ENCODE data around the gene FBXL17.

The FBXL17 gene

DNA sequence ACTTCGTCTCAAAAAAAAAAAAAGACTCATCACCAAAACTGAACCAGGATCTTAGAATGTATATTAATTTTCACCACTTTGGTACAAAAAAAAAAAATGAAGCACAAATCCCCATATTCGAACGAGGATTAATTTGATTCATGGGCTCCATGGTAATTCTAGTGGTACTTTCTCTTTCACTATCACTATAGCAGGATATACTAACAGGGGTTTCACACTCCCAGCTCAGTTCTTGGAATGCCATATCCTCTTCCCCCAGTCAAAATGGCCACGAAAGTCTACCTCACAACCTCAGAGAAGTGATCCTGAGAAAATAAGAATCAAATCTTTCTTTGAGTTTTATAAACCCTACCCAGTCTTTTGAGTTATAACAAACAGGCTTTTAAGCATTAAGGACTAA is 235.7 kb downstream of the FBXL17 start (continued):
- TF ChIP-seq, protein P1, sequence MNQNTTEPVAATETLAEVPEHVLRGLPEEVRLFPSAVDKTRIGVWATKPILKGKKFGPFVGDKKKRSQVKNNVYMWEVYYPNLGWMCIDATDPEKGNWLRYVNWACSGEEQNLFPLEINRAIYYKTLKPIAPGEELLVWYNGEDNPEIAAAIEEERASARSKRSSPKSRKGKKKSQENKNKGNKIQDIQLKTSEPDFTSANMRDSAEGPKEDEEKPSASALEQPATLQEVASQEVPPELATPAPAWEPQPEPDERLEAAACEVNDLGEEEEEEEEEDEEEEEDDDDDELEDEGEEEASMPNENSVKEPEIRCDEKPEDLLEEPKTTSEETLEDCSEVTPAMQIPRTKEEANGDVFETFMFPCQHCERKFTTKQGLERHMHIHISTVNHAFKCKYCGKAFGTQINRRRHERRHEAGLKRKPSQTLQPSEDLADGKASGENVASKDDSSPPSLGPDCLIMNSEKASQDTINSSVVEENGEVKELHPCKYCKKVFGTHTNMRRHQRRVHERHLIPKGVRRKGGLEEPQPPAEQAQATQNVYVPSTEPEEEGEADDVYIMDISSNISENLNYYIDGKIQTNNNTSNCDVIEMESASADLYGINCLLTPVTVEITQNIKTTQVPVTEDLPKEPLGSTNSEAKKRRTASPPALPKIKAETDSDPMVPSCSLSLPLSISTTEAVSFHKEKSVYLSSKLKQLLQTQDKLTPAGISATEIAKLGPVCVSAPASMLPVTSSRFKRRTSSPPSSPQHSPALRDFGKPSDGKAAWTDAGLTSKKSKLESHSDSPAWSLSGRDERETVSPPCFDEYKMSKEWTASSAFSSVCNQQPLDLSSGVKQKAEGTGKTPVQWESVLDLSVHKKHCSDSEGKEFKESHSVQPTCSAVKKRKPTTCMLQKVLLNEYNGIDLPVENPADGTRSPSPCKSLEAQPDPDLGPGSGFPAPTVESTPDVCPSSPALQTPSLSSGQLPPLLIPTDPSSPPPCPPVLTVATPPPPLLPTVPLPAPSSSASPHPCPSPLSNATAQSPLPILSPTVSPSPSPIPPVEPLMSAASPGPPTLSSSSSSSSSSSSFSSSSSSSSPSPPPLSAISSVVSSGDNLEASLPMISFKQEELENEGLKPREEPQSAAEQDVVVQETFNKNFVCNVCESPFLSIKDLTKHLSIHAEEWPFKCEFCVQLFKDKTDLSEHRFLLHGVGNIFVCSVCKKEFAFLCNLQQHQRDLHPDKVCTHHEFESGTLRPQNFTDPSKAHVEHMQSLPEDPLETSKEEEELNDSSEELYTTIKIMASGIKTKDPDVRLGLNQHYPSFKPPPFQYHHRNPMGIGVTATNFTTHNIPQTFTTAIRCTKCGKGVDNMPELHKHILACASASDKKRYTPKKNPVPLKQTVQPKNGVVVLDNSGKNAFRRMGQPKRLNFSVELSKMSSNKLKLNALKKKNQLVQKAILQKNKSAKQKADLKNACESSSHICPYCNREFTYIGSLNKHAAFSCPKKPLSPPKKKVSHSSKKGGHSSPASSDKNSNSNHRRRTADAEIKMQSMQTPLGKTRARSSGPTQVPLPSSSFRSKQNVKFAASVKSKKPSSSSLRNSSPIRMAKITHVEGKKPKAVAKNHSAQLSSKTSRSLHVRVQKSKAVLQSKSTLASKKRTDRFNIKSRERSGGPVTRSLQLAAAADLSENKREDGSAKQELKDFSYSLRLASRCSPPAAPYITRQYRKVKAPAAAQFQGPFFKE (tag by site-specific recombination; IDR thresholded peaks at IDR 0.05; ENCODE audit: borderline replicate concordance): no peak
- no peak for TF ChIP-seq GLI4 (tag by site-specific recombination; IDR thresholded peaks at IDR 0.05)

DNA sequence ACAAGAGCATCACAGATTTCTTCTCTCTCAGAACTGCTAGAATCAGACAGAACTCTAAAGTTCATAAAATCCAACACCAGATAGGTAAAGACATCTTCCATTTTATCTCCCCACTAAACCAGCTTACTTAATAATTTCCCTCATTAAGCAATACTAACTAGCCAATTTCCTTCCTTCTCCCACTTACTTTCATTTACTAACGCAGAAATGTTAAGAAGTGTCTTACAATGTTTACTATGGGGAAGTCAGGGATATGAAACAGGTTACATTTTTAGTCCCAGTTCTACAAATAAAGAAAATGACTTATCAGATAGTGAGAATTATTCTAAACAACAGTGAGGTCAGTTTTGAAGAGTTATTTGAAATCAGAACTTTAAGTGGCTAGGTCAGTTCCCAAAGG is 236.5 kb downstream of the FBXL17 start:
- no peaks in the 10 kb centered on the region for H3K36me3 ChIP-seq (ENCODE audit: control insufficient read depth in 2 of 2, insufficient read depth in 1 of 2, low read length in 2 of 2)
- no peaks in the 10 kb centered on the region for H3K9me3 ChIP-seq (ENCODE audit: control insufficient read depth, insufficient read depth, low read depth, low read length)
- ChIA-PET POLR2A (no interaction called here), CTCF (no interaction called here)
- H3K4me1 ChIP-seq (ENCODE audit: control insufficient read depth, insufficient read depth, low read length): no peaks in the 10 kb centered on the region
- no peak overlapping the region for H3K27ac ChIP-seq (ENCODE audit: extremely low read depth, low read depth, low read length)
- H3K4me3 ChIP-seq (ENCODE audit: low read depth, low read length): no peak overlapping the region
- TF ChIP-seq ZNF366 (tag by site-specific recombination; conservative IDR thresholded peaks at IDR 0.05) (no peak), ZNF335 (tag by site-specific recombination; conservative IDR thresholded peaks at IDR 0.05) (no peak), RBAK (tag by site-specific recombination; IDR thresholded peaks at IDR 0.05) (no peak), ZNF169 (tag by site-specific recombination; IDR thresholded peaks at IDR 0.05) (no peak), ZFP41 (tag by site-specific recombination; IDR thresholded peaks at IDR 0.05; ENCODE audit: borderline replicate concordance) (no peak), TRIM28 (IDR thresholded peaks at IDR 0.05; ENCODE audit: borderline replicate concordance, low read length) (no peak), YY1 (tag by site-specific recombination; IDR thresholded peaks at IDR 0.05) (no peak), ZNF426 (tag by site-specific recombination; IDR thresholded peaks at IDR 0.05) (no peak), ZFP69B (tag by site-specific recombination; IDR thresholded peaks at IDR 0.05) (no peak), REPIN1 (tag by site-specific recombination; IDR thresholded peaks at IDR 0.05; ENCODE audit: low read depth) (no peak), ZNF184 (tag by site-specific recombination; IDR thresholded peaks at IDR 0.05) (no peak), SP7 (tag by site-specific recombination; IDR thresholded peaks at IDR 0.05) (no peak), WT1 (tag by site-specific recombination; IDR thresholded peaks at IDR 0.05) (no peak), OVOL3 (tag by site-specific recombination; IDR thresholded peaks at IDR 0.05) (no peak)
- TF ChIP-seq, protein P2, sequence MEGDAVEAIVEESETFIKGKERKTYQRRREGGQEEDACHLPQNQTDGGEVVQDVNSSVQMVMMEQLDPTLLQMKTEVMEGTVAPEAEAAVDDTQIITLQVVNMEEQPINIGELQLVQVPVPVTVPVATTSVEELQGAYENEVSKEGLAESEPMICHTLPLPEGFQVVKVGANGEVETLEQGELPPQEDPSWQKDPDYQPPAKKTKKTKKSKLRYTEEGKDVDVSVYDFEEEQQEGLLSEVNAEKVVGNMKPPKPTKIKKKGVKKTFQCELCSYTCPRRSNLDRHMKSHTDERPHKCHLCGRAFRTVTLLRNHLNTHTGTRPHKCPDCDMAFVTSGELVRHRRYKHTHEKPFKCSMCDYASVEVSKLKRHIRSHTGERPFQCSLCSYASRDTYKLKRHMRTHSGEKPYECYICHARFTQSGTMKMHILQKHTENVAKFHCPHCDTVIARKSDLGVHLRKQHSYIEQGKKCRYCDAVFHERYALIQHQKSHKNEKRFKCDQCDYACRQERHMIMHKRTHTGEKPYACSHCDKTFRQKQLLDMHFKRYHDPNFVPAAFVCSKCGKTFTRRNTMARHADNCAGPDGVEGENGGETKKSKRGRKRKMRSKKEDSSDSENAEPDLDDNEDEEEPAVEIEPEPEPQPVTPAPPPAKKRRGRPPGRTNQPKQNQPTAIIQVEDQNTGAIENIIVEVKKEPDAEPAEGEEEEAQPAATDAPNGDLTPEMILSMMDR (tag by site-specific recombination; IDR thresholded peaks at IDR 0.05): no peak
- TF ChIP-seq, protein P3, sequence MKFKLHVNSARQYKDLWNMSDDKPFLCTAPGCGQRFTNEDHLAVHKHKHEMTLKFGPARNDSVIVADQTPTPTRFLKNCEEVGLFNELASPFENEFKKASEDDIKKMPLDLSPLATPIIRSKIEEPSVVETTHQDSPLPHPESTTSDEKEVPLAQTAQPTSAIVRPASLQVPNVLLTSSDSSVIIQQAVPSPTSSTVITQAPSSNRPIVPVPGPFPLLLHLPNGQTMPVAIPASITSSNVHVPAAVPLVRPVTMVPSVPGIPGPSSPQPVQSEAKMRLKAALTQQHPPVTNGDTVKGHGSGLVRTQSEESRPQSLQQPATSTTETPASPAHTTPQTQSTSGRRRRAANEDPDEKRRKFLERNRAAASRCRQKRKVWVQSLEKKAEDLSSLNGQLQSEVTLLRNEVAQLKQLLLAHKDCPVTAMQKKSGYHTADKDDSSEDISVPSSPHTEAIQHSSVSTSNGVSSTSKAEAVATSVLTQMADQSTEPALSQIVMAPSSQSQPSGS (tag by site-specific recombination; IDR thresholded peaks at IDR 0.05; ENCODE audit: low read depth): no peak
- TF ChIP-seq, protein P4, sequence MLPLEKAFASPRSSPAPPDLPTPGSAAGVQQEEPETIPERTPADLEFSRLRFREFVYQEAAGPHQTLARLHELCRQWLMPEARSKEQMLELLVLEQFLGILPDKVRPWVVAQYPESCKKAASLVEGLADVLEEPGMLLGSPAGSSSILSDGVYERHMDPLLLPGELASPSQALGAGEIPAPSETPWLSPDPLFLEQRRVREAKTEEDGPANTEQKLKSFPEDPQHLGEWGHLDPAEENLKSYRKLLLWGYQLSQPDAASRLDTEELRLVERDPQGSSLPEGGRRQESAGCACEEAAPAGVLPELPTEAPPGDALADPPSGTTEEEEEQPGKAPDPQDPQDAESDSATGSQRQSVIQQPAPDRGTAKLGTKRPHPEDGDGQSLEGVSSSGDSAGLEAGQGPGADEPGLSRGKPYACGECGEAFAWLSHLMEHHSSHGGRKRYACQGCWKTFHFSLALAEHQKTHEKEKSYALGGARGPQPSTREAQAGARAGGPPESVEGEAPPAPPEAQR (tag by site-specific recombination; IDR thresholded peaks at IDR 0.05): no peak
